Muscle layer of colon (tissue), 2 donors: ENCODE measurements around the gene ZNF154.
"Not testable (repeated sequence)": the region's sequence is repeated elsewhere in the genome, so short reads cannot be mapped to it uniquely, and the experiment has no call there.

ENCODE experiments used
- H3K27ac ChIP-seq: one replicate; pipeline ENCODE4 v1.7.0; 2013; ENCODE audit warnings: low read depth, mild to moderate bottlenecking, low read length, moderate library complexity
- H3K27me3 ChIP-seq, 2 donors: one replicate each; pipeline ENCODE4 v1.7.0; 2013; ENCODE audit warnings: low read length in 2 of 2, mild to moderate bottlenecking in 2 of 2; ENCODE audit not compliant: insufficient read depth in 2 of 2, control insufficient read depth in 1 of 2
- H3K36me3 ChIP-seq: one replicate; pipeline ENCODE4 v1.7.0; 2013; ENCODE audit warnings: mild to moderate bottlenecking, low read length; ENCODE audit not compliant: insufficient read depth
- H3K4me1 ChIP-seq: one replicate; pipeline ENCODE4 v1.7.0; 2013; ENCODE audit warnings: mild to moderate bottlenecking, low read length; ENCODE audit not compliant: insufficient read depth
- H3K4me3 ChIP-seq, 2 donors: one replicate each; pipeline ENCODE4 v1.7.0; 2013; ENCODE audit warnings: low read length in 2 of 2, low read depth in 1 of 2, mild to moderate bottlenecking in 1 of 2, moderate library complexity in 1 of 2
- H3K9ac ChIP-seq: one replicate; pipeline ENCODE4 v1.7.0; 2013; ENCODE audit warnings: low read length
- H3K9me3 ChIP-seq: one replicate; pipeline ENCODE4 v1.7.0; 2013; ENCODE audit warnings: mild to moderate bottlenecking, low read length
- donor health status: abdominal sarcoma.
- donor health status: Adenocarcinoma of cecum.

ZNF154 gene

DNA sequence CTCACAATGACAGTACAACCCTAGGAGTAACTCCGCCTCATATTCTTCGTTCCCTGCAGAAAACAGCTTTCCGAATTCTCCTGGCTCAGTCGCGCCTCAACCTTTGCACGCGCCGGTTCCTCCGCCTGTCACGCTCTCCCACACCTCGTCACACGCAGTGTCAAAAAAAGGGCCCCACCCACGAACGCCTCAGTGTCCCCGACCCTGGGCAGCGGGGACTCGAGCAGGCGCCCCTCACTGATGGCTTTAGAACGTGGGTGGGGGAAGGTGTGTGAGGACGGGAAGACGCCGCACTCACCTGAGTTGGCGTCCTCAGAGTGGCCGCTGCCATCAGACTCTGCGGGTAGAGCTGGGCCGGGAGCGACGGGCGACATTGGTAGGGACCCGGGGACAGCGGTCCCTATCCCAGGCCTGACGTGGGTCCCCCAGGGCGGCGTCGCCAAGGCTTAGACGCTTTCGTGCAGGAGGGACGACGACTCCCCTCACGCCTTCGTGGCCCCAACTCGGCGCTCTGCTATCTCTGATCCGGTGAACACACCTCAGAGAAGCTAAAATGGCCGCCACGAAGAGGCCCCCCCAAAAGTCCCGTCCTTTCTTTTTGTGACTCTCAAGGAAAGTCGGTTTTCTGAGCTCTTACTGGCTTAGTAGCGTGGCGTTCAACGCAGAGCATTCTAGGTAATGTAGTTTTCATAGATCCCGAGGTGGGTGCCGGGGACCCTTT lies at the start of gene ZNF154:
ZNF154 (minus strand) TSS at position 564 of the 721 bp plus-strand sequence; CDS start at position 331, 233 bp downstream.
- peak within 1 kb of the TSS; percentile 61 for H3K9ac ChIP-seq
- H3K4me3 ChIP-seq, result peak within 1 kb of the TSS; percentile 64 to 77
- no peaks in the 10 kb centered on the region for H3K27me3 ChIP-seq
- peaks cover 11% of the 10 kb centered on the region for H3K9me3 ChIP-seq
- peaks cover 4% of the 10 kb centered on the region for H3K36me3 ChIP-seq
- peak within 1 kb of the TSS; percentile 77 for H3K27ac ChIP-seq
- H3K4me1 ChIP-seq, result no peaks in the 10 kb centered on the region

- Histone ChIP-seq H3K27ac (no peak overlapping the region), H3K36me3 (peaks cover 84% of the 10 kb centered on the region), H3K27me3 (no peaks in the 10 kb centered on the region), H3K9ac (no peak overlapping the region), H3K9me3 (peaks cover 43% of the 10 kb centered on the region), H3K4me3 (no peak overlapping the region), H3K4me1 (no peaks in the 10 kb centered on the region)
Measured at GRCh38 chr19:57757941-57758340, 48.9 kb upstream of the ZNF154 start.

DNA sequence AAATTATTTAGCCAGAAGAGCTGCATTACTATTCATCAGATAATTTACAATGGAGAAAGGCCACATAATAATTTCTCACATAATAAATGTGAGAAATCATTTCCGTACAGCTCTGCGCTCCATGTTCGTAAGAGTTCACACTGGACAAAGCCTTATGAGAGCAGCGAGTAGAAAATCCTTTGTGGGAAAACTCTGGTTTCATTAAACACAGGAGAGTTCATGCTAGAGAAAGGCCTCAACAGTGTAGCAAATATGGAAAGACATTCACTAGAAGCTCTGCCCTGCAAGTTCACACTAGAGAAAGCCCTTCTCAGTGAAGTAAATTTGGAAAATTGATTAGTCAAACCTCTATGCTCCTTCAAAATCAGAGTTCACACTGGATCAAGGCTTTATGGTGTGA lies 46.0 kb upstream of the ZNF154 start:
- Histone ChIP-seq H3K27me3 (no peaks in the 10 kb centered on the region), H3K9ac (no peak overlapping the region), H3K4me1 (no peaks in the 10 kb centered on the region), H3K4me3 (peak overlapping the region in 1 of 2 donors; percentile 38), H3K27ac (no peak overlapping the region), H3K9me3 (peaks cover 60% of the 10 kb centered on the region), H3K36me3 (peaks cover 95% of the 10 kb centered on the region)

DNA sequence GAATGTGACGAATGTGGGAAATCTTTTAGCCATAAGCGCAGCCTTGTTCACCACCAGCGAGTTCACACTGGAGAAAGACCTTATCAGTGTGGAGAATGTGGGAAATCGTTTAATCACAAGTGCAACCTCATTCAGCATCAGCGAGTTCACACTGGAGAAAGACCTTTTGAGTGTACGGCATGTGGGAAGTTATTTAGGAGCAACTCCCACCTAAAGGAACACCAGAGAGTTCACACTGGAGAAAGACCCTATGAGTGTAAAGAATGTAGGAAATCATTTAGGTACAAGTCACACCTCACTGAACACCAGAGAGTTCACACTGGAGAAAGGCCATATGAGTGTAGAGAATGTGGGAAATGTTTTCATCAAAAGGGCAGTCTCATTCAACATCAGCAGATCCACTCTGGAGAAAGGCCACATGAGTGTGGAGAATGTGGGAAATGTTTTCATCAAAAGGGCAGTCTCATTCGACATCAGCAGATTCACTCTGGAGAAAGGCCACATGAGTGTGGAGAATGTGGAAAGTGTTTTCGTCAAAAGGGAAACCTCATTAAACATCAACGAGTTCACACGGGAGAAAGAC lies 45.2 kb upstream of the ZNF154 start:
- Histone ChIP-seq H3K9me3 (peaks cover 68% of the 10 kb centered on the region), H3K27ac (no peak overlapping the region), H3K36me3 (peaks cover 96% of the 10 kb centered on the region), H3K27me3 (no peaks in the 10 kb centered on the region), H3K9ac (no peak overlapping the region), H3K4me1 (no peaks in the 10 kb centered on the region), H3K4me3 (peak overlapping the region in 1 of 2 donors; percentile 38)

GRCh38 chr19:57748029-57748428 lies 39.0 kb upstream of the ZNF154 start:
- H3K4me3 ChIP-seq, result peak overlapping the region in 1 of 2 donors; percentile 81
- no peak overlapping the region for H3K27ac ChIP-seq
- H3K9me3 ChIP-seq, result peaks cover 46% of the 10 kb centered on the region

GRCh38 chr19:57747472-57747807 lies 38.4 kb upstream of the ZNF154 start:
- Histone ChIP-seq H3K36me3 (peaks cover 42% of the 10 kb centered on the region), H3K27me3 (no peaks in the 10 kb centered on the region), H3K9me3 (peaks cover 41% of the 10 kb centered on the region), H3K9ac (peak overlapping the region; percentile 83), H3K4me1 (peaks cover 15% of the 10 kb centered on the region), H3K27ac (no peak overlapping the region), H3K4me3 (peak overlapping the region; percentile 63 to 81)

More at GRCh38 chr19:57748029-57748428, 39.0 kb upstream of the ZNF154 start:
- H3K27me3 ChIP-seq, result no peaks in the 10 kb centered on the region
- H3K9ac ChIP-seq, result no peak overlapping the region
- peaks cover 15% of the 10 kb centered on the region for H3K4me1 ChIP-seq
- H3K36me3 ChIP-seq, result peaks cover 48% of the 10 kb centered on the region

DNA sequence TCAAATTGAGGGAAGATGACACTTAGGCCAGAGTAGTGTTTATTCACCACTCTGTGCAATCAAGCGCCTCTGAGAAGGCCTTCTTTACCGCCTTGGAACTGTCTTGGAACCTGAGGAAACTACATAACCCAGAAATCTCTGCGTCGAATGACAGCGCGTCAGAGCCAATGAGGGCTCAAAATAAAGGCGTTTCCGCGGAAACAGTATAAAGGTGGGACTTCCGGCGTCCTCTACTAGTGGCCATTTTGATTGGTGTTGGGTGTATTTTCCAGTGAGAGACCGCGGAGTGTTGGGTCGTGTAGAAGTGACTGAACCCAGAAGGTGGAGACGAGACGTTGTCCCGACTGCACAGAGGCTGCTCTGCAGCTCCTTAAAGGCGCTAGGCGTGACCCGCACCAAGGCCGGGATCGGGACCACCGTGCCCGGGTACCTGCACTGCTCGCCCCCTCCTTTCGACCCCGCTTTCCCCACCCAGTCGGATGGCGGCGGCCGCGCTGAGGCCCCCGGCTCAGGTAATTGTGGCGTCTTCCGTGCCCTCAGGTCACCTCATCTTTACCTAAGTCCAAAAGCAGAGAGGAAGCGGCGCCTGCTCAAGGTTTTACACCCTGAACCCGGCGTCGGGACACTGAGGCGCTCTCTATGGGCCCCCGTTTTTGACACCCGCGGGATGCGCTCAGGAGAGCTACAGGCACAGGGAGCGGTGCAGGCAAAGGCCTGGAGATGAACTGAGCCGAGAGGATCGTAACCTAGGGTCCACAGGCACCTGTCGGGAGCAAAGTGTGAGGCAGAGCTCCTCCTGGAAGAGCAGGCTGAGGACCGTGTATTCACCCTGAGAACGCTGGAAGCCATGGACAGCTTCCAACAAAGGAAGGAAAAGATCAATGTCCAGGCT lies 37.8 kb upstream of the ZNF154 start, which contains the start of gene ZNF776:
ZNF776 (plus strand) TSS at position 236 of the 892 bp plus-strand sequence; CDS start at position 480, 244 bp downstream.
- H3K27me3 ChIP-seq, result no peaks in the 10 kb centered on the region
- H3K9me3 ChIP-seq, result peaks cover 35% of the 10 kb centered on the region
- H3K4me3 ChIP-seq, result peak within 1 kb of the TSS; percentile 63 to 81
- H3K36me3 ChIP-seq, result peaks cover 36% of the 10 kb centered on the region
- H3K4me1 ChIP-seq, result peaks cover 15% of the 10 kb centered on the region
- H3K9ac ChIP-seq, result peak within 1 kb of the TSS; percentile 83
- H3K27ac ChIP-seq, result peak within 1 kb of the TSS; percentile 76

DNA sequence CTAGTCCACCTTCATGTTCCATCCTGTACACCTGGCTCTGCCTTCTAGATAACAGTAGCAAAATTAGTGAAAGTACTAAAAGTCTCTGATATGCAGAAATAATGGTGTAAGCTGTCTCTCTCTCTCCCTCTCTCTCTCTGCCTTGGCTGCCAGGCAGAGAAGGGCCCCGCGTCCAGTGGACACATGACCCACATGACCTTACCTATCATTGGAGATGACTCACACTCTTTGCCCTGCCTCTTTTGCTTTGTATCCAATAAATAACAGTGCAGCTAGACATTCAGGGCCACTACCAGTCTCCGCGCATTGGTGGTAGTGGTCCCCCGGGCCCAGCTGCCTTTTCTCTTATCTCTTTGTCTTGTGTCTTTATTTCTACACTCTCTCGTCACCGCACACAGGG lies 29.8 kb upstream of the ZNF154 start:
- not testable (repeated sequence) for H3K27me3 ChIP-seq, H3K9ac ChIP-seq, H3K4me3 ChIP-seq, H3K4me1 ChIP-seq, H3K9me3 ChIP-seq, H3K36me3 ChIP-seq, H3K27ac ChIP-seq

DNA sequence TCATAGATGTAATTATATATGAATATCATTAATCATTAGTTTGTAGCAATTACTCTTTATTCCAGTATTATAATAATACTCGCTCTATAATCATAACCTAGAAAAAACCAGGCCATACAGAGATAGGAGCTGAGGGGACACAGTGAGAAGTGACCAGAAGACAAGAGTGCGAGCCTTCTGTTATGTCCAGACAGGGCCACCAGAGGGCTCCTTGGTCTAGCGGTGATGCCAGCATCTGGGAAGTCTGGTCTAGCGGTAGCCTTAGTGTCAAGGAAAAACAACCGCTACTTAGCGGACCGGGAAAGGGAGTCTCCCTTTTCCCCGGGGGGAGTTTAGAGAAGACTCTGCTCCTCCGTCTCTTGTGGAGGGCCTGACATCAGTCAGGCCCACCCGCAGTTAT lies 29.3 kb upstream of the ZNF154 start:
- not testable (repeated sequence) for H3K4me3 ChIP-seq, H3K27me3 ChIP-seq, H3K9me3 ChIP-seq, H3K4me1 ChIP-seq, H3K36me3 ChIP-seq, H3K27ac ChIP-seq, H3K9ac ChIP-seq

DNA sequence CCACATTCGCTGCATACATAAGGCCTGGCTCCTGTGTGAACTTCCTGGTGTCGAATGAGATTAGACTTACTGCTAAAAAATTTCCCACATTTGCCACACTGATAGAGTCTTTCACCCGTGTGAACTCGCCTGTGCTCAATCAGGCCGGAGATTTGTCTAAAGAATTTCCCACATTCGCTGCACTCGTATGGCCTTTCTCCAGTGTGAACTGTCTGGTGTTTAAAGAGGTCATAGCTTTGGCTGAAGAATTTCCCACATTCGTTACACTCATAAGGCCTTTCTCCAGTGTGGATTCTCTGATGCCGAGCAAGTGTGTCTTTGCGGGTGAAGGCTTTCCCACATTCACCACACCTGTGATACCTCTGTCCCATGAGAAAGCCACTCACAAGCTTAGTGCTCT lies 11.9 kb upstream of the ZNF154 start:
- Histone ChIP-seq H3K4me1 (no peaks in the 10 kb centered on the region), H3K9ac (no peak overlapping the region), H3K36me3 (peaks cover 43% of the 10 kb centered on the region), H3K27me3 (no peaks in the 10 kb centered on the region), H3K27ac (no peak overlapping the region), H3K4me3 (peak overlapping the region in 1 of 2 donors; percentile 21), H3K9me3 (peaks cover 50% of the 10 kb centered on the region)

DNA sequence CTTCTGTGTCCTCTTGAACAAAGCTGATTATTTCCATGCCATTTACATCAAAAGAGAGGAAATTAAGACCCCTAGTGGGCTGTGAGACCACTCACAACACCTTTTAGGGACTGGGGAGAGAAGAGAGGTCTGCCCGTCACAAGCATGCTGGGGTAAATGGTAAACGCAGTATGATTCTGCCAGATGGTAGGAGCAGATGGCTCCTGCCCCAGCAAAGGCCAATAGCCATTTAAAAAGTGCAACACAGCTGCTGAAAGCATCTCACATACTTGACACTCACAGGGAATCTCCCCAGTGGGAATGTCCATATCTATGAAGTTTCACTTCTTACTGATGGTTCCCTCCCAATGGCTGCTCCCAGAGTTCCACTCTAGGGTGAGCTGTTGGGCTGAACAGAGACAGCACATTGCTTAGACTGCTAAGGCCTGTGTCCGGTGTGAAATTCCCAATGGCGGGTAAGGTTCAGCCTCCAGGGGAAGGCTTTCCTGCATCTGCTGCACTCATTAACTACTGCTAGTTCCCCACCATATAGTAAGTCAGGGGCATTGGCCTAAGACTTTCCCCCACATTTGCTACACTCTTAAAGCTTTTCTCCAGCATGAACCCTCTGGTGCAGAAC lies 11.0 kb upstream of the ZNF154 start:
- Histone ChIP-seq H3K27ac (no peak overlapping the region), H3K9ac (no peak overlapping the region), H3K36me3 (peaks cover 43% of the 10 kb centered on the region), H3K4me1 (no peaks in the 10 kb centered on the region), H3K9me3 (peaks cover 50% of the 10 kb centered on the region), H3K27me3 (no peaks in the 10 kb centered on the region), H3K4me3 (peak overlapping the region in 1 of 2 donors; percentile 21)
